GM18517 (cell line): Measurements from ENCODE around the gene THUMPD2.
"Not testable (repeated sequence)": the region's sequence is repeated elsewhere in the genome, so short reads cannot be mapped to it uniquely, and the experiment has no call there.

Source experiments
- ATAC-seq: cut with Tn5 transposase; IDR thresholded peaks from one replicate; pipeline ENCODE4 v1.9.1; 2021; ENCODE audit warnings: mild to moderate bottlenecking, moderate library complexity; ENCODE audit not compliant: unreplicated experiment

THUMPD2 gene

GRCh38 chr2:39762448-39762847 lies 16.6 kb downstream of the THUMPD2 start:
- ATAC-seq = no peak

GRCh38 chr2:39757156-39757555 lies 21.9 kb downstream of the THUMPD2 start:
- no peak for ATAC-seq

GRCh38 chr2:39755466-39755865 lies 23.6 kb downstream of the THUMPD2 start:
- no peak for ATAC-seq

GRCh38 chr2:39743269-39743776 lies 35.7 kb downstream of the THUMPD2 start:
- no peak for ATAC-seq

GRCh38 chr2:39741871-39742270 lies 37.2 kb downstream of the THUMPD2 start:
- ATAC-seq = no peak

GRCh38 chr2:39739386-39739785 lies 39.7 kb downstream of the THUMPD2 start:
- ATAC-seq = no peak

- no peak for ATAC-seq
Observed at GRCh38 chr2:39738936-39739335, 40.1 kb downstream of the THUMPD2 start.

GRCh38 chr2:39737661-39738060 lies 41.4 kb downstream of the THUMPD2 start:
- ATAC-seq = no peak

- ATAC-seq = no peak
Observed at GRCh38 chr2:39736640-39737039, 42.4 kb downstream of the THUMPD2 start.

GRCh38 chr2:39735648-39736047 lies 43.4 kb downstream of the THUMPD2 start:
- ATAC-seq = no peak

GRCh38 chr2:39734445-39734844 lies 44.6 kb downstream of the THUMPD2 start:
- no peak for ATAC-seq

GRCh38 chr2:39733070-39733674 lies 45.9 kb downstream of the THUMPD2 start:
- ATAC-seq = no peak

GRCh38 chr2:39732482-39732881 lies 46.6 kb downstream of the THUMPD2 start:
- no peak for ATAC-seq

- ATAC-seq = no peak
Observed at GRCh38 chr2:39731546-39731945, 47.5 kb downstream of the THUMPD2 start.

- peak; percentile 49 for ATAC-seq
Observed at GRCh38 chr2:39730685-39731302, 48.3 kb downstream of the THUMPD2 start.

GRCh38 chr2:39730276-39730675 lies 48.8 kb downstream of the THUMPD2 start:
- ATAC-seq = no peak

- ATAC-seq = peak; percentile 61
Observed at GRCh38 chr2:39728941-39729351, 50.1 kb downstream of the THUMPD2 start.

GRCh38 chr2:39728085-39728484 lies 51.0 kb downstream of the THUMPD2 start:
- not testable (repeated sequence) for ATAC-seq

GRCh38 chr2:39725401-39725800 lies 53.7 kb downstream of the THUMPD2 start:
- ATAC-seq = no peak

- no peak for ATAC-seq
Observed at GRCh38 chr2:39724828-39725144, 54.3 kb downstream of the THUMPD2 start.

- ATAC-seq = no peak
Observed at GRCh38 chr2:39723946-39724827, 54.9 kb downstream of the THUMPD2 start.

GRCh38 chr2:39723497-39723896 lies 55.6 kb downstream of the THUMPD2 start:
- no peak for ATAC-seq
